ENCODE data around the gene SH2D4B.

GRCh38 chr10:80642661-80643060 is 105.0 kb downstream of the SH2D4B start:
- TF ChIP-seq EZH2 (IDR thresholded peaks at IDR 0.05; ENCODE audit: borderline replicate concordance, low read length) (no peak), CTCF (IDR thresholded peaks at IDR 0.05; ENCODE audit: low read length) (no peak)

Measured in OCI-LY1 (cell line).